ENCODE data around the gene ARMC7.
A peak's percentile ranks its signal among the peaks of the same experiment; 100 is the strongest.

The ARMC7 gene

DNA sequence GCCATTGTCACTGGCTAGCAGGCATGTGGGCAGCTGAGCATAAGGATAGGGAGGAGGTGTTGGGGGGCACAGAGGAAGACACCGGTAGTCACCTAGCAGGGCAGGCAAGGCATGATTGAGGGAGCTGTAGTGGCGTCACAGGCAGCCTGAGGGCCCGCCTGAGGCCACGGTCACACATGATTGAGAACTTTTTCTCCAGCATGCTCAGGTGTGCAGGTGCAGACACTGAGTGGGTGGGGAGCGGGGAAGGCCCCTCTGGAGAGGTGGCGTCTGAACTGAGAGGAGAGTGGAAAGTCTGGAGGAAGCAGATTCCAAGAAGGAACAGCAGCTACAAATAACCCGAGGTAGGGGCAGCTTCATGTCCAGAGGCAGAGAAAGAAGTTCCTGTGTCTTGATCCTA lies 10.9 kb upstream of the ARMC7 start:
- DNase-seq (ENCODE audit: low read depth in 2 of 2, low spot score in 1 of 2), result no peak

DNA sequence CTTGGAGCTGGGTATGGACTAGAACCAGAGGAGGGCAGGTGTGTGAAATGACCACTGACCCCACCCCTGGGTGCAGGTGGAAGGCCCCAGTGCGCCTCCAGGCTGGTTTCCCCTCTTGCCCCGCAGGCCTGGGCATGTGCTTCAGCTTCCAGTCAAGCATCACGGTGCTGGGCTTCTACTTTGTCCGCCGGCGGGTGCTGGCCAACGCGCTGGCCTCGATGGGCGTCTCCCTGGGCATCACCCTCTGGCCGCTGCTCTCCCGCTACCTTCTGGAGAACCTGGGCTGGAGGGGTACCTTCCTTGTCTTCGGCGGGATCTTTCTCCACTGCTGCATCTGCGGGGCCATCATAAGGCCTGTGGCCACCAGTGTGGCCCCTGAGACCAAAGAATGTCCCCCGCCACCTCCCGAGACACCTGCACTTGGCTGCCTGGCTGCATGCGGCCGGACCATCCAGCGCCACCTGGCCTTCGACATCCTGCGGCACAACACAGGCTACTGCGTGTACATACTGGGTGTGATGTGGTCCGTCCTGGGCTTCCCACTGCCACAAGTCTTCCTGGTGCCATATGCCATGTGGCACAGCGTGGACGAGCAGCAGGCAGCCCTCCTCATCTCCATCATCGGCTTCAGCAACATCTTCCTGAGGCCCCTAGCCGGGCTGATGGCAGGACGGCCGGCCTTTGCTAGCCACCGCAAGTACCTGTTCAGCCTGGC lies 9.7 kb upstream of the ARMC7 start:
- DNase-seq (ENCODE audit: low read depth in 2 of 2, low spot score in 1 of 2), result no peak

DNA sequence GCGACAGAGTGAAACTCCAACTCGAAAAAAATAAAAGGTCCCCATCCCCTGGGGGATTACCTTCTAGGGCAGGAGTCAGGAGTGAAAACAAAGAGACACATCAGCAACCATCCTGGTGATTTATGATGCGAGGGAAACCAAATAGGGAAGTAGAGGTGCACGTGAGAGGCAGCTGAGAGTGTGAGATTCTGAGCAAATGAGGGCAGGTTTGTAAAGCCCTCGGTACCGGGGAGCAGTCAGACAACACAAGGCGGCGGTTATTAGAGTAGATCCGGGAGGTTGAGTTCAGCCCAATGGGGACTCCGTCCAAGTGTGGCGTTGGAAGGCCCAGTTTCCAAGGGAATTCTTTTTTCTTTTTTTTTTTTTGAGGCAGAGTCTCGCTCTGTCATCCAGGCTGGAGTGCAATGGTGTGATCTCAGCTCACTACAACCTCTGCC lies 7.4 kb upstream of the ARMC7 start:
- DNase-seq (ENCODE audit: low read depth in 2 of 2, low spot score in 1 of 2), result no peak

GRCh38 chr17:75103601-75104554 lies 5.9 kb upstream of the ARMC7 start:
- no peak for DNase-seq (ENCODE audit: low read depth in 2 of 2, low spot score in 1 of 2)

GRCh38 chr17:75105126-75106080 lies 4.4 kb upstream of the ARMC7 start:
- DNase-seq (ENCODE audit: low read depth in 2 of 2, low spot score in 1 of 2), result no peak

DNA sequence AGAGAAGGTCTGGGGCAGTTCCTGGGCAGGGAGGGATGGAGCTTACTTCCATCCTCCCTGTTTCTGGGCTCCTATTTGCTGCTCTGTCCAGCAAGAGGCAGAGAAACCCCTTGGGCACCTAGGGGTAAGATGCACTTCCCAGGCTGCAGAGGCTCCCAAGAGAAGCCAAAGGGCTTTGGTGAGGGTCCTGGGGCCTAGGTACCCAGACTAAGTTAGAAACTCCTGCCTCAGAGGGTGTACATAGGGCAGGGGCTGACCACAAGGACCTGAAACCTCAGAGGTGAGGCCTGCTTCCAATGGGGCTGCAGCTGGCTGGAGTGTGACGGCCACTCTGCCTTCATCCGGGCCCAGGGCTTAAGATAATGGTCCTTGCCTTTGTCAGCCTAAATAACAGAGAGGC lies 1.6 kb upstream of the ARMC7 start:
- DNase-seq (ENCODE audit: low read depth in 2 of 2, low spot score in 1 of 2), result no peak

GRCh38 chr17:75109046-75109406 lies 743 bp upstream of the ARMC7 start:
- no peak for DNase-seq (ENCODE audit: low read depth in 2 of 2, low spot score in 1 of 2)

DNA sequence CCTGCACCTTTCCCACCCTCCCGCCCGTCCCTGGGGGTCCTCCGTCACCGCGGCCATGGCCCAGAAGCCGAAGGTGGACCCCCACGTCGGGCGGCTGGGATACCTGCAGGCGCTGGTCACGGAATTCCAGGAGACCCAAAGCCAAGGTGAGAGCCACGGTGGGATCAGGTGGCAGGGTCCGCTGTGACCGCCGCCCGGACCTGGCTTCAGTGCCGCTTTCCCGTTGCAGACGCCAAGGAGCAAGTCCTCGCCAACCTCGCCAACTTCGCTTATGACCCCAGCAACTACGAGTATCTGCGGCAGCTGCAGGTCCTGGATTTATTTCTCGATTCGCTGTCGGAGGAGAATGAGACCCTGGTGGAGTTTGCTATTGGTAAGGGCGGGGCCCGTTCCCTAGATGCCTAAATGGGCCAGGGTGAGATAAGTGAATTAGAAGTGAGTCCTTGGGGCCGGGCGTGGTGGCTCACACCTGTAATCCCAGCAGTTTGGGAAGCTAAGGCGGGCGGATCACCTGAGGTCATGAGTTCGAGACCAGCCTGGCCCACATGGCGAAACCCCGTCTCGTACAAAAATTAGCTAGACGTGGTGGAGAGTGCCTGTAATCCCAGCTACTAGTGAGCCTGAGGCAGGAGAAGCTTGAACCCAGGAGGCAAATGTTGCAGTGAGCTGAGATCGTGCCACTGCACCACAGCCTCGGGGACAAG lies 617 bp downstream of the ARMC7 start:
- no peak for DNase-seq (ENCODE audit: low read depth in 2 of 2, low spot score in 1 of 2)

- no peak for DNase-seq (ENCODE audit: low read depth in 2 of 2, low spot score in 1 of 2)
These were observed 2.1 kb downstream of the ARMC7 start for GRCh38 chr17:75111777-75112335.

GRCh38 chr17:75113798-75114551 lies 4.2 kb downstream of the ARMC7 start:
- DNase-seq (ENCODE audit: low read depth in 2 of 2, low spot score in 1 of 2), result peak; percentile 75 to 83

DNA sequence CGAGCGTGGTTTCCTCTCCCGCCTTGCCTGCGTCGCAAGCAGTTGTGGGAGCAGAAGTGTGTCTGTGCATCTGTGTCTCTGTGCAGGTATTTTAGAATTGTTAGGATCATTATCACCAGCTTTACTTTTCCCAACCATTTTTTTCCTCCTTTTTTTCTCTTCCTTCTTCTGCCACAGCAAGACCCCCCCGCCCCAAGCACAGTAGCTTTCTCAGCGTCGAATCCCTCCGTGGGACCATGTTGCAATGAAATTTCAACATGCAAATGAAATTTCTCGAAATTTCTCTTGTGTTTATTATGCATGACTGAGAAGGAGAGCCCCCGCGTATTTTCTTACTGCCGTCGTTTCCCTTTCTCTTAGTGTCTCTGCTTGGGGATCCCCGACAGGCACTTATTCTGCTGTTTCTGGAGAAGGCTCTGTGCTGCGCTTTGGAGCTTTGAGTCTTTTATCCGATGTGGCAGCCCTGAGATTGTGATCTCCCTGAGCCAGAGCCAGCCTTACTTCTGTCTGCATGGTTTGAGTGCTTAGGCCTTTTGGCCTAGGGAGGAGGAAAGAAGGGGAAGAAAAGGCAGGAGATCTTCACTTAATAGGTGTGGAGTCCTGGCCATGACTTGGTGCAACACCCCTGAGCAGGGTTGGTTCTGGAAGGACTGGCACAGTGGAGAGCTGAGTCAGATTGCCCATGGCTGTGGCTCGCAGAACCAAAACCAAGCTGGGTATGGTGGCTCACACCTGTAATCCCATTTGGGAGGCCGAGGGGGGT lies 5.0 kb downstream of the ARMC7 start:
- DNase-seq (ENCODE audit: low read depth in 2 of 2, low spot score in 1 of 2), result no peak

DNA sequence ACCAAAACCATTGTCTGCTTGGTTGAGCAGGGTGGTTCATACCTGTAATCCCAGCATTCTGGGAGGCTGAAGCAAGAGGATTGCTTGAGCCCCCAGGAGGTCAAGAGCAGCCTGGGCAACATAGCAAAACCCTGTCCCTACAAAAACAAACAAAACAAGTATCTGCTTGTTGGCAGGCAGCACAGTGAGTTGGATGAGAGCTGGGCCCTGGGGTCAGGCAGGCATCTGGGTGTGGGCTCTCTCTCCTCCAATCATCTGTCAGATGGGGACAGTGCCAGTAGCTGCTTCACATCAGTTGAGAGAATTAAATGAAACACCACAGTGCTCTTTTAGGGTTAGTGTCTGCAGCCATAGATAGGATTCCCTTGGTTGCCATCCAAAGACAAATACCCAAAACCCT lies 5.8 kb downstream of the ARMC7 start:
- no peak for DNase-seq (ENCODE audit: low read depth in 2 of 2, low spot score in 1 of 2)

DNA sequence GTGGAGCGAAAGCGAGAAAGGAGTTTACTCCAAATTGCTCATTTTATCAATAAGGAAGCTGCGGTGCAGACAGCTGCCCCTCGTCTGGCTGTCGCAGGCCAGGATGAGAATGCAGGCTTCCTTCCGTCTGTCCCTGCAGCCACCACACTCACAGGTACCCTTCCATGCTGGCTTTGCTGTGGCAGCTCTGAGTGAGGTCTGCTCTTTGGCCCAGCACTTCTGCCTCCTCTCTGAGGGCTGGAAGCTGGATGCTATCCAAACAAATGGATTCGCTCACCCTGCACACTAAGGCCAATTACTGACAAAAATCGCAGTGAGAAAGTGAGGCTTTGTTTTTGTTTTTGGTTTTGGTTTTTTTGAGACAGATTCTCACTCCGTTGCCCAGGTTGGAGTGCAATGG lies 7.0 kb downstream of the ARMC7 start:
- no peak for DNase-seq (ENCODE audit: low read depth in 2 of 2, low spot score in 1 of 2)

- no peak for DNase-seq (ENCODE audit: low read depth in 2 of 2, low spot score in 1 of 2)
These were observed 8.5 kb downstream of the ARMC7 start for GRCh38 chr17:75118307-75118706.

- peak in 1 of 2 donors; percentile 33 for DNase-seq (ENCODE audit: low read depth in 2 of 2, low spot score in 1 of 2)
These were observed 14.5 kb downstream of the ARMC7 start for GRCh38 chr17:75124041-75124818.

GRCh38 chr17:75124819-75125162 lies 15.0 kb downstream of the ARMC7 start:
- DNase-seq (ENCODE audit: low read depth in 2 of 2, low spot score in 1 of 2), result no peak

DNA sequence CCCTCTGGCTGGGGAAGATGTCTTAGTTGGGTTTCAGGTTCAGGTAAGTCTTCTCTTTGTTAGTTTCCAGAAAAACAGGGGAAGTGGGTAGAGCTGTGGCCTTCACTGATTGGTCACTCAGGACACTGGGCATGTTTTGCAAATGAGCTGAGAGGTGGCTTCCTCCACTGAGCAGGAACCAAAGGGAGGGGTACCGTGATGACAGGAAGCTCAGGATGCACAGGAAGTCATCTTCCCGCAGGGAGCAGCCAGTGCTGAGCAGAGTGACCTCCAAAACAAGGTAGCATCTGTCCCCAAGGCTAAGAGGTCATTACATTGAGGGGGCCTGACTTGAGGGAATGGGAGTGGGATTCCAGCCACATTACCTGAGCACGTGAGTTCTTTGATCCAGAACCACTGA lies 16.2 kb downstream of the ARMC7 start:
- DNase-seq (ENCODE audit: low read depth in 2 of 2, low spot score in 1 of 2), result no peak

DNA sequence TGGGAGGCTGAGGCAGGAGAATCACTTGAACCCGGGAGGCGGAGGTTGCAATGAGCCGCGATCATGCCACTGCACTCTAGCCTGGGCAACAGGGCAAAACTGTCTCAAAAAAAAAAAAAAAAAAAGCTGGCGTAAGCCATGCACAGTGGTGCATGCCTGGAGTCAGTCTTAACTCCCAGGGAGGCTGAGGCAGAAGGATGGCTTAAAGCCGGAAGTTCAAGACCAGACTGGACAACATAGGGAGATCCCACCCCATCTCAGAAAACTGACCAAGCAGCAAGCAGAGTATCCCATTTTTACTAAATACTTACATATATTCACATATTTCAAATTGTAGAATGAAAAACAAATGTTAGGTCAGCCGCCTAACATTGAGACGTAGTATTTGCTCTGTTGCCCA lies 17.2 kb downstream of the ARMC7 start:
- no peak for DNase-seq (ENCODE audit: low read depth in 2 of 2, low spot score in 1 of 2)
